Activated naive CD4-positive, alpha-beta T cell treated with anti-CD3 and anti-CD28 coated beads, Interleukin-2, amount 50 U/mL, for 72 hours (primary cell): ENCODE measurements around the gene CLHC1. TPM values are rescaled to one million over a fixed set of nuclear protein-coding genes. Genes with fewer than 3 reads are reported as not detected.
"Not testable (repeated sequence)": the region's sequence is repeated elsewhere in the genome, so short reads cannot be mapped to it uniquely, and the experiment has no call there.

Experiments
- ATAC-seq, 2 donors: fragments of 150-1000 bp; cut with Tn5 transposase; 2 replicates each; pipeline ENCODE4 v1.10.0; 2021; ENCODE audit warnings: mild to moderate bottlenecking in 2 of 2, moderate library complexity in 2 of 2
- DNase-seq, 2 donors: peaks; one replicate each; pipeline ENCODE4 v3.0.0; 2021 to 2022; ENCODE audit warnings: low spot score in 2 of 2
- H3K27ac Mint-ChIP-seq, 2 donors: one replicate each; pipeline ENCODE4 v1.8.0; 2022; ENCODE audit warnings: mild to moderate bottlenecking in 2 of 2, mixed read lengths in 2 of 2
- H3K36me3 Mint-ChIP-seq, 2 donors: one replicate each; pipeline ENCODE4 v1.8.0; 2022; ENCODE audit warnings: mixed read lengths in 2 of 2
- H3K9me3 Mint-ChIP-seq, 2 donors: one replicate each; pipeline ENCODE4 v1.8.0; 2022; ENCODE audit warnings: mixed read lengths in 2 of 2
- total RNA-seq, 2 donors: library from RNA; stranded (reverse); gene quantifications; one replicate each; pipeline ENCODE4 v1.2.3, GENCODE V29; 2022

The CLHC1 gene
- total RNA-seq, 2 donors from 2014 or later = 2.7 to 10.3 TPM

DNA sequence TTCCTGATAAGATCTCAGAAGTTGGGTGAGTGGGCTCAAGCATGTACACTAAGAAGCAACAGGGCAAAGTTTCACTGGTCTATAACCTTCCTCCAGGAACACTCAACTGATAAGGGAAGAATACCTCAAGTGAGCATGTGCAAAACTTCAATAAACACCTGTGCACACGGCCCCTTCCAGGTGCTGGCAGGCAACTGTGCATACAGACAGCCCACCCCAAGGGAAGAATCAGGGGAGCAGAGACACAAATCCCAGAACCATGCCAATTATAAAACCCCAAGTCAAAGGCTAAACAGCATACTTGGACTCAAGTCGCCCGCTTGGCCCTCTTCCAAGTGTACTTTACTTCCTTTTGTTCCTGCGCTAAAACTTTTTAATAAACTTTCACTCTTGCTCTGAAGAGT lies 96.0 kb downstream of the CLHC1 start:
- Mint-ChIP-seq H3K27ac (no peak overlapping the region), H3K36me3 (peaks cover 0 to 6% of the 10 kb centered on the region in 2 donors)

DNA sequence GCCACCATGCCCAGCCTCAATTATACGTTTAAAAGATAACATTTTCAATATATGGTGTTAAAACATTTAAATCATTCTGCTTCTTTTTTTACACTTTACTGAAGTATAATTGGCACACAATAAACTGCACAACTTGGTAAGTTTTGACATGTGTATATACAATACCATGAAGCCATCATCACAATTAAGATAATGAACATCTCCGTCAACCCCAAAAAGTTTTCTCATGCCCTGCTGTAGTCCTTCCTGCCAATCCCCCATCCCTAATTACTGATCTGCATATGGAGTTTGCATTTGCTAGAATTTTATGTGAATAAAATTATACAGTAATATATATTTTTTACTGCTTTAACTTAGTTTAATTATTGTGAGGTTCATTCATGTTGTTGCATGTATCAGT lies 96.6 kb downstream of the CLHC1 start:
- H3K36me3 Mint-ChIP-seq = peaks cover 0 to 6% of the 10 kb centered on the region in 2 donors
- peak overlapping the region in 1 of 2 donors; percentile 97 for H3K27ac Mint-ChIP-seq
- H3K9me3 Mint-ChIP-seq = peaks cover 5 to 9% of the 10 kb centered on the region in 2 donors

More for the DNA sequence above, 96.0 kb downstream of the CLHC1 start:
- DNase-seq = no peak
- no peak for ATAC-seq
- peaks cover 5 to 9% of the 10 kb centered on the region in 2 donors for H3K9me3 Mint-ChIP-seq

DNA sequence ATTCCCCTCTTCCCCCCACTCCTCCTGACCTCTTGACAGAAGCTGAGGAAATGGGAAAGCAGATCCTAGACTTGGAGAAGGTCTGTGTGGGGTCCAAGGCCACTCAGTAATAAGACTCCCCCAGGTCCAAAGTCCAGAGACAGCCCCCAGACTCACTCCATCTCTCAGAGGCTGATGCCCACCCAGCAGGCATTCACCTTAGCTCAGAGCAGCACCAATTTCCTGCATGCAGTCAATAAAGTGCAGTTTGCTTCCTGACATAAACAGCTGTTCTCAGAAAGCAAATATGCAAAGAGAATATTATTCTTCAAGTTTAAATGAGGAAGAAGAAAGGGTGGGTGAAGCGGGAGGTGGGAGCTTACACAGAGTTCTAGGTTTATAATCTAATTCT lies 97.8 kb downstream of the CLHC1 start:
- ATAC-seq = no peak
- DNase-seq = no peak
- peaks cover 5% of the 10 kb centered on the region in 2 donors for H3K9me3 Mint-ChIP-seq
- H3K27ac Mint-ChIP-seq = peak overlapping the region; percentile 97 to 98
- peaks cover 0 to 6% of the 10 kb centered on the region in 2 donors for H3K36me3 Mint-ChIP-seq

More for the DNA sequence above, 96.6 kb downstream of the CLHC1 start:
- ATAC-seq = no peak
- DNase-seq = no peak

- peak overlapping the region; percentile 97 to 98 for H3K27ac Mint-ChIP-seq
- H3K36me3 Mint-ChIP-seq = peaks cover 0 to 6% of the 10 kb centered on the region in 2 donors
- ATAC-seq (peak; percentile 92 to 93), DNase-seq (peak; percentile 38 to 64)
- peaks cover 4 to 5% of the 10 kb centered on the region in 2 donors for H3K9me3 Mint-ChIP-seq
These were observed 98.4 kb downstream of the CLHC1 start for GRCh38 chr2:55133467-55134315.

GRCh38 chr2:55130849-55131248 lies 101.2 kb downstream of the CLHC1 start:
- no peak for ATAC-seq
- Mint-ChIP-seq H3K9me3 (peaks cover 5 to 10% of the 10 kb centered on the region in 2 donors), H3K36me3 (peaks cover 0 to 6% of the 10 kb centered on the region in 2 donors), H3K27ac (no peak overlapping the region)
- DNase-seq = no peak

DNA sequence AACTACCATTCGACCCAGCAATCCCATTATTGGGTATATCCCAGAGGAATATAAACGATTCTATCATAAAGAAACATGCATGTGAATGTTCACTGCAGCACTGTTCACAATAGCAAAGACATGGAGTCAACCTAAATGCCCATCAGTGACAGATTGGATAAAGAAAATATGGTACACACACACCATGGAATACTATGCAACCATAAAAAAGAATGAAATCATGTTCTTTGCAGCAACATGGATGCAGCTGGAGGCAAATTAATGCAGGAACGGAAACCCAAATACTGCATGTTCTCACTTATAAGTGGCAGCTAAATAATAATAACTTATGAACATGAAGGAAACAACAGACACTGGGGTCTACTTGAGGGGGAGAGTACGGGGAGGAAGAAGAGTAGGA lies 105.5 kb downstream of the CLHC1 start:
- not testable (repeated sequence) for H3K36me3 Mint-ChIP-seq, H3K27ac Mint-ChIP-seq, DNase-seq, ATAC-seq, H3K9me3 Mint-ChIP-seq

Other genes starting within 250 kb of the CLHC1 start
- gene RTN4, start 181.8 kb downstream of the CLHC1 start, total RNA-seq = 10 to 100 TPM; 86.5 to 88.5 TPM
- 1,000 to 10,000 TPM; 1,123 to 1,275 TPM for gene RPS27A, start 395 bp upstream of the CLHC1 start, total RNA-seq
- gene MTIF2, start 36.9 kb upstream of the CLHC1 start, total RNA-seq = 10 to 100 TPM; 35.5 to 38.8 TPM
- gene CCDC88A, start 187.6 kb upstream of the CLHC1 start, total RNA-seq = 10 to 100 TPM; 13.6 to 18.9 TPM